Stimulated activated CD4-positive, alpha-beta T cell treated with anti-CD3 and anti-CD28 coated beads, Interleukin-4, amount 100 ng/mL, for 24 hours (primary cell): ENCODE results near the gene RBM23.
"Not testable (repeated sequence)": the region's sequence is repeated elsewhere in the genome, so short reads cannot be mapped to it uniquely, and the experiment has no call there.

Source experiments
- DNase-seq: peaks from one replicate; pipeline ENCODE4 v3.0.0-alpha.2; 2020

The RBM23 gene

GRCh38 chr14:22918804-22919600, at the start of gene RBM23:
TSS of gene RBM23 (minus strand) at chr14:22919149.
- peak; percentile 100 for DNase-seq

GRCh38 chr14:22966783-22967269, 47.9 kb upstream of the RBM23 start:
- DNase-seq, result no peak

DNA sequence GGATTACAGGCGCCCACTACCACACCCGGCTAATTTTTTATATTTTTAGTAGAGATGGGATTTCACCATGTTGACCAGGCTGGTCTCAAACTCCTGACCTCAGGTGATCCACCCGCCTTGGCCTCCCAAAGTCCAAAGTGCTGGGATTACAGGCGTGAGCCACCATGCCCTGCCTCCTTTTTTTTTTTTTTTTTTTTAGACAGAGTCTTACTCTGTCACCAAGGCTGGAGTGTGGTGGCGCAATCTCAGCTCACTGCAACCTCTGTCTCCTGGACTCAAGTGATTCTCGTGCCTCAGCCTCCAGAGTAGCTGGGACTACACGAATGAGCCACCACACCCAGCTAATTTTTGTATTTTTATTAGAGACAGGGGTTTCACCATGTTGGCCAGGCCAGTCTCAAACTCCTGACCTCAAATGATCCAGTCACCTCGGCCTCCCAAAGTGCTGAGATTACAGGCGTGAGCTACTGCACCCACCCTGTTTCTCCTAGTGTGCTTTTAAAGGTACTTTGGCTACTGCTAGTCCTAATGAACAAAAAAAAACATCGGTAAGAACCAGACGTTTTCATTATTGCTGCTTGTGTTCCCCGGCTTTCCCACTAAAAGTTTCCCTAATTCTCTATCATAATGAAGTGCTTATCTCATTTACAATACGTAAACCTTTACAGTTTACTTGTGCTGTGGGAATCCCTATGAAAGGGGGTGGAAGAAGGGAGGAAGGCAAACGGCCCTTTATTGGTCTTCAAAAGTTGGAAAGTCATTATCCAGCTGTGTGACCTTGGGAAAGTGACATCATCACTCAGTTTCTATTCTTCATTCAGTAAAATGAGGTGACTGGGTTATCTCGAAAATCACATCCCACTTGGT, 47.2 kb upstream of the RBM23 start:
- DNase-seq, result not testable (repeated sequence)

DNA sequence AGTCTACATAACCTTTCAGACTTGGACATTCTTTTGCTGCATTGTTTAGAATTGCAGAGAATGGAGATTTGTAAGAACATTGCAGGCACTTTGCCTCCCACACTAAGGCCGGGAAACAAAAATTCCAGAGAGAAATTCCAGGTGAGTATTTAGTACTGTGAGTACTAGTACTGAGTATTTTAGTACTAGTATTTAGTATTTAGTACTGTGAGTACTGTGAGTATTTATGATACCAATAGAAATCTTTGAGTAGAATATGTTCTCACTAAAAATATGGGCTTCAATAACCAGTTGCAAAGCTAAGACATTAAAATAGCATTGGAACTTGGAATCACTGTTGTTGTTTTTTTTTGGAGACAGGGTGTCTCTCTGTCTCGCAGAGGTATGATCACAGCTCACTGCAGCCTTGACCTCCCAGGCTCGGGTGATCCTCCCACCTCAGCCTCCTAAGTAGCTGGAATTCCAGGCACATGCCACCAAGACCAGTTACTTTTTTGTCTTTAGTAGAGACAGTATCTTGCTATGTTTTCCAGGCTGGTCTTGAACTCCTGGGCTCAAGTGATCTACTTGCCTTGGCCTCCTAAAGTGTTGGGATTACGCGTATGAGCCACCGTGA, 43.2 kb upstream of the RBM23 start:
- DNase-seq, result no peak

GRCh38 chr14:22955702-22956569, 37.0 kb upstream of the RBM23 start:
- no peak for DNase-seq

DNA sequence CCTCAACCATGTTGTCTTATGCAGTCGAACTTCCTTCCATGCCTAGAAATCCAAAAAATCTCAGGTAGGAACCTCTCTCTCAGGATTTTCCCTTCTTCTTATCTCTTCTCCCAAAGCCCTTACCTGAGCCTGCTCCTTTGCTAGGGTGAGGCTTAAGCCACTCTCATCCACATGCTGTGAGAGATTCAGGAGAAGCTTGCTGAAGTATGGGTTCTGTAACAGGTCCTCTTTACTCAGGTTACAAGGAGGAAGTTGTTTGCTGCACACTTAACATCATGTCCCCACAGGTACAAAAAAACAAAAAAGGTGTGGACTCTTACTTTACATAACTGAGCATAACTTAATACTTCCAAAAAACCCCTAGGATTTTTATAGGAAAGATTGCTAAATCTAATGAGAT, 33.5 kb upstream of the RBM23 start:
- DNase-seq, result no peak

GRCh38 chr14:22951795-22952194, 32.8 kb upstream of the RBM23 start:
- DNase-seq, result not testable (repeated sequence)

GRCh38 chr14:22945642-22946041, 26.7 kb upstream of the RBM23 start:
- DNase-seq, result no peak

- no peak for DNase-seq
Measured at GRCh38 chr14:22939684-22940083, 20.7 kb upstream of the RBM23 start.

- DNase-seq, result no peak
Measured at GRCh38 chr14:22935156-22935555, 16.2 kb upstream of the RBM23 start.

DNA sequence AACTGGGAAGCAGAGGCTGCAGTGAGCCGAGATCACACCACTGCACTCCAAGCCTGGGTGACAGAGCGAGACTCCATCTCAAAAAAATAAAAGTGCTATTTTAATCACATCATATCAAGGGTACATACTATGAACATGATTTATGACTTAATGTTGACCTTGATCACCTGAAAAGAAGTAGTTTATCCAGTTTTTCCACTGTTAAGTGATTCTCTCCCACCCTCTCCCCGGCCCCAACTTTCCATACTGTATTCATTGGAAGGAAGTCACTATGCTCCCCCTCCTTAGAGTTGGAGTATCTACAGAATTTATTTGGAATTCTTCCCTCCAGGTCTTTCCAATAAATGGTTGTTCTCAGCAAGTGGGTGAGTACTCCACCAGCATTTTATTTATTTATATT, 13.2 kb upstream of the RBM23 start:
- no peak for DNase-seq

GRCh38 chr14:22929961-22930364, 11.0 kb upstream of the RBM23 start:
- DNase-seq, result no peak

DNA sequence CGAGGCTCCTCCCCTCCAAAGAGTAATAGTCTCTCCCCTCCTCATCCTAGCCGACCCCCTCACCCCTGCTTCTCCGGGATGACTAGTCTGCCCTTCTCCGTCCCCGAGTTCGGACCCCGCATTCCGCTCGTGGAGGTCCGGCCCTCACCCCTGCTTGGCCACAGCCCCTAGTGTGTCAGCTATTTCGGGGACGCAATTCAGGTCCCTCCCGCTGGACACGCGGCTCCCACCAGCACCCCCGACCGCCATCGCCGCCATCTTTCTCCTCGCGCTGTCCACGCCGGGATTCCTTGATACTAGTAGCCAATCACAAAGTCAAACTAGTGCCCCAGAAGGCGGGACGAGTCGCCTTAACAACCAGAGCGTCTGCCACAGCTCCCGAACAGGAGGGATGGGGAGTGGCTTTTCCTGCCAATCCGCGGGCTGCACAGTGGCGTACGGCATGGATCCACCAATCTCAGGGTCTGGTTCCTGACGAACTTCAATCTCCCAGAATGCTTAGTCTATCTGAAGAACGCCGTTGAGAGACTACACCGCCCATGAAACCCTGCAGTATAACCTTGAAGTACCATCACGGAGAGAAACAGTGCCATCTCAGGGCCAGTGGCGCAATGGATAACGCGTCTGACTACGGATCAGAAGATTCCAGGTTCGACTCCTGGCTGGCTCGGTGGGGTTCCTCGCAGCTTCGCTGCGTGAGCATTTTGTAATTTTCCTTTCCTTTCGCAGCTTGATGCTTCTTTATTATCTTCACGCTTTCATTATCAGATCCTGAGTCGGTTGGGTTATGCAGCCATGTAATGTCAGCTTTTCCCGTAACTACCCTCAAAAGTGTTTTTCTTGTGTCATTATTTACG, 10.4 kb upstream of the RBM23 start, which contains the start of gene PRMT5:
Gene PRMT5, minus strand, starts transcription at position 273 of the 857 bp plus-strand sequence. Its CDS starts 15 bp downstream, at position 258.
- DNase-seq, result peak; percentile 98

GRCh38 chr14:22928237-22929103, 9.5 kb upstream of the RBM23 start:
- peak; percentile 11 for DNase-seq

GRCh38 chr14:22926316-22926715, 7.4 kb upstream of the RBM23 start:
- no peak for DNase-seq

DNA sequence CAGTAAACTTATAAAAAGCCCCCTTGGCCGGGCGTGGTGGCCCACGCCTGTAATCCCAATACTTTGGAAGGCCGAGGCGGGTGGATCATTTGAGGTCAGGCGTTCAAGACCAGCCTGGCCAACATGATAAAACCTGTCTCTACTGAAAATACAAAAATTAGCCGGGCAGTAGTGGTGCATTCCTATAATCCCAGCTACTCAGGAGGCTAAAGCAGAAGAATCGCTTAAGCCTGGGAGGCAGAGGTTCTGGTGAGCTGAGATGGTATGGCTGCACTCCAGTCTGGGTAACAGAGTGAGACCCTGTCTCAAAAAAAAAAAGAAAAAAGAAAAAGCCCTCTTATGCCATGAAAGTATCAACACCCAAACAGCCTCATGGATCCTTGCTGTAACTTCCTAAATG, 6.6 kb upstream of the RBM23 start:
- no peak for DNase-seq

GRCh38 chr14:22923746-22924145, 4.8 kb upstream of the RBM23 start:
- no peak for DNase-seq

- no peak for DNase-seq
Measured at GRCh38 chr14:22922294-22922693, 3.3 kb upstream of the RBM23 start.

GRCh38 chr14:22920697-22921096, 1.7 kb upstream of the RBM23 start:
- no peak for DNase-seq

DNA sequence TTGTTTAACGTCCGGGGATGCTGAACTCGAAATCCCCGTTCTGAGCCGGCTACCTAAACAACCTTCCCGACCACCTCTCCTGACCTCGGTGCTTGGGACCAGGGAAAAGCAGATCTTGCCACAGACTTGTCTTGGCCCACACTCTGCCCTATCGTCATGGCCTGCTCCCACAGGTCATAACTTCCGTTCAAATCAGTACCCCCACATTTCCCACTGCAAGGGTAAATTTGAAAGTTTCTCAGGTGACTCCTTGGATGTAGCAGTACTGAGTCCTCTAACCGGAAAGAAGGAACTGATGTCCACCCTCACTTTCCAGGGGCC, 612 bp upstream of the RBM23 start:
- DNase-seq, result no peak
